K562 (cell line): ENCODE data around the gene FAM174C. TPM values are rescaled to one million over a fixed set of nuclear protein-coding genes. Genes with fewer than 3 reads are reported as not detected.

Experiments
- ATF3 ChIP-seq, 2 experiments: fragments of 450-650 bp in 1 of 2; sonication (generic) in 1 of 2; formaldehyde crosslinking in 1 of 2; IDR thresholded peaks in 1 of 2; conservative IDR thresholded peaks in 1 of 2; 2 replicates each; pipeline versions ENCODE4 v1.6.1 to v1.8.1; 2016 to 2023; ENCODE audit warnings: mild to moderate bottlenecking in 2 of 2, moderate library complexity in 2 of 2, inconsistent platforms in 1 of 2, missing genetic modification reagents in 1 of 2
- ATF7 ChIP-seq: fragments of 450-650 bp; IDR thresholded peaks from 2 replicates; pipeline ENCODE4 v1.7.1; 2014; ENCODE audit warnings: mild to moderate bottlenecking, moderate library complexity
- BCLAF1 ChIP-seq, 2 experiments: fragments of 450-650 bp in 1 of 2; IDR thresholded peaks; 2 replicates each; pipeline ENCODE4 v1.6.1; 2011 to 2017; ENCODE audit warnings: low read depth in 2 of 2, antibody characterized with exemption in 1 of 2, borderline replicate concordance in 1 of 2, low read length in 1 of 2, mild to moderate bottlenecking in 1 of 2, mixed read lengths in 1 of 2; ENCODE audit not compliant: control insufficient read depth in 1 of 2
- CHD4 ChIP-seq: fragments of 200-600 bp; sonication (generic); IDR thresholded peaks from 3 replicates; pipeline ENCODE4 v1.6.1; 2012; ENCODE audit warnings: low read depth, mild to moderate bottlenecking, mixed read lengths, low read length, inconsistent platforms; ENCODE audit not compliant: insufficient read depth, insufficient replicate concordance, poor library complexity, severe bottlenecking
- CXXC5 ChIP-seq: fragments of 250-450 bp; sonication (Bioruptor Pico); IDR thresholded peaks from 2 replicates; pipeline ENCODE4 v1.8.0; 2022; ENCODE audit warnings: inconsistent platforms, mild to moderate bottlenecking, moderate library complexity
- E2F3 ChIP-seq: fragments of 250-450 bp; sonication (Bioruptor Pico); IDR thresholded peaks from 2 replicates; pipeline ENCODE4 v1.4.0; 2020; ENCODE audit warnings: mild to moderate bottlenecking
- ELF1 ChIP-seq: fragments of 200-800 bp; sonication (Bioruptor generic); IDR thresholded peaks from 2 replicates; pipeline ENCODE4 v1.6.1; 2016; ENCODE audit warnings: missing genetic modification characterization, missing compliant biosample characterization
- MAX ChIP-seq: sonication (generic); formaldehyde crosslinking; IDR thresholded peaks from 2 replicates; pipeline ENCODE4 v1.9.0; 2022; ENCODE audit warnings: mild to moderate bottlenecking, missing genetic modification reagents
- NR3C1 ChIP-seq: sonication (generic); formaldehyde crosslinking; IDR thresholded peaks from 2 replicates; pipeline ENCODE4 v1.8.1; 2022; ENCODE audit warnings: missing genetic modification reagents
- PTTG1 ChIP-seq: fragments of 450-650 bp; IDR thresholded peaks from 2 replicates; pipeline ENCODE4 v1.6.1; 2016; ENCODE audit warnings: low read depth, mild to moderate bottlenecking, missing genetic modification characterization, missing compliant biosample characterization
- RCOR1 ChIP-seq, 2 experiments: IDR thresholded peaks; 2 replicates each; pipeline ENCODE4 v1.6.1; 2012; ENCODE audit warnings: low read depth in 2 of 2, low read length in 2 of 2, borderline replicate concordance in 1 of 2, improper control_type of control experiment in 1 of 2
- RNF2 ChIP-seq: sonication (generic); IDR thresholded peaks from 2 replicates; pipeline ENCODE4 v1.6.1; 2016
- SIN3A ChIP-seq, 2 experiments: fragments of 150-350 bp in 1 of 2; IDR thresholded peaks; 2 replicates each; pipeline ENCODE4 v1.6.1; 2011 to 2016; ENCODE audit warnings: borderline replicate concordance in 2 of 2, low read depth in 2 of 2, low read length in 2 of 2, mild to moderate bottlenecking in 2 of 2, moderate library complexity in 2 of 2; ENCODE audit not compliant: control insufficient read depth in 1 of 2
- SMC3 ChIP-seq: conservative IDR thresholded peaks from 2 replicates; pipeline ENCODE4 v1.6.1; 2011; ENCODE audit warnings: low read depth, low read length, improper control_type of control experiment; ENCODE audit not compliant: insufficient read depth
- ZBTB2 ChIP-seq: fragments of 450-650 bp; IDR thresholded peaks from 2 replicates; pipeline ENCODE4 v1.6.1; 2016; ENCODE audit warnings: antibody characterized with exemption
- ZFPM2 ChIP-seq: fragments of 250-450 bp; sonication (Bioruptor Pico); IDR thresholded peaks from 2 replicates; pipeline ENCODE4 v1.5.1; 2022; ENCODE audit warnings: mild to moderate bottlenecking
- ZNF232 ChIP-seq: sonication (generic); formaldehyde crosslinking; IDR thresholded peaks from 2 replicates; pipeline ENCODE4 v1.8.0; 2022; ENCODE audit warnings: mild to moderate bottlenecking, missing genetic modification reagents
- ZNF395 ChIP-seq: fragments of 200-800 bp; sonication (Bioruptor generic); IDR thresholded peaks from 2 replicates; pipeline ENCODE4 v1.6.1; 2017; ENCODE audit warnings: missing genetic modification characterization, missing compliant biosample characterization
- polyA plus RNA-seq, 8 experiments: library from polyadenylated mRNA; depleted of rRNA in 4 of 8; stranded (reverse) in 5 of 8; unstranded in 3 of 8; fragments of >200 nt; fragmentation: Nextera tagmentation in 2 of 8; fragmentation: Illumina TruSeq in 1 of 8; extraction: Ambion mirVana in 2 of 8; extraction: Trizol in 1 of 8; gene quantifications; 2 replicates each; pipeline versions ENCODE4 v1.2.1 to v1.2.3, GENCODE V29; 2011 to 2014; ENCODE audit warnings: inconsistent platforms in 1 of 8, missing spikeins in 1 of 8
- total RNA-seq, 7 experiments: library from RNA; depleted of rRNA in 6 of 7; stranded (reverse); fragments of >200 nt in 6 of 7; fragmentation: Illumina TruSeq in 2 of 7; extraction: Trizol in 2 of 7; gene quantifications; 2 replicates each; pipeline versions ENCODE4 v1.2.1 to v1.2.3, GENCODE V29; 2011 to 2021; ENCODE audit warnings: low replicate concordance in 1 of 7

The FAM174C gene
- total and polyA plus RNA-seq, 9 of the 15 experiments (the other 6 are each of a cell fraction or from before 2014, with no cell fraction given), result 0.66 to 89.6 (median 20.3) TPM

GRCh38 chr19:1251330-1252220 is 23.8 kb upstream of the FAM174C start (continued):
- no peak for TF ChIP-seq E2F3 (CRISPR knock-in tag)
- TF ChIP-seq ZNF232 (CRISPR knock-in tag), result no peak
- TF ChIP-seq MAX (CRISPR knock-in tag), result 0 out of 2 replicates have a peak, but pooled peaks have one; percentile 17
- peak; percentile 54; the same call in 1 of the 2 replicates for TF ChIP-seq ZNF395
- TF ChIP-seq BCLAF1 (IDR thresholded peaks at IDR 0.05; ENCODE audit: borderline replicate concordance in 1 of 2, control insufficient read depth in 1 of 2, low read depth in 2 of 2, low read length in 1 of 2), result no peak
- TF ChIP-seq ATF7, result no peak
- peak; percentile 5 to 93; a peak in 1 of 4 replicates for TF ChIP-seq SIN3A (IDR thresholded peaks at IDR 0.05; ENCODE audit: borderline replicate concordance in 2 of 2, control insufficient read depth in 1 of 2, low read depth in 2 of 2, low read length in 2 of 2)
- no peak for TF ChIP-seq CHD4
- TF ChIP-seq RCOR1 (IDR thresholded peaks at IDR 0.05; ENCODE audit: borderline replicate concordance in 1 of 2, low read depth in 2 of 2, low read length in 2 of 2), result peak in 1 of 2 experiments; percentile 42; a peak in 1 of 4 replicates
- TF ChIP-seq SMC3, result no peak
- TF ChIP-seq ZBTB2, result 0 out of 2 replicates have a peak, but pooled peaks have one; percentile 10
- TF ChIP-seq RNF2, result peak; percentile 46; the same call in 1 of the 2 replicates
- peak; percentile 56 for TF ChIP-seq CXXC5 (CRISPR knock-in tag)
- no peak for TF ChIP-seq NR3C1 (CRISPR knock-in tag)
- peak; percentile 65 for TF ChIP-seq ELF1
- TF ChIP-seq ZFPM2 (CRISPR knock-in tag), result no peak
- TF ChIP-seq PTTG1, result no peak
- no peak for TF ChIP-seq ATF3 (IDR thresholded peaks at IDR 0.05)
- no peak for TF ChIP-seq ATF3 (CRISPR knock-in tag; conservative IDR thresholded peaks at IDR 0.05)
